ENCODE data around the gene HNRNPA3.

The HNRNPA3 gene

GRCh38 chr2:177257471-177257870 is 44.9 kb downstream of the HNRNPA3 start:
- Histone ChIP-seq H3K9ac (no peak overlapping the region), H4K20me1 (ENCODE audit: insufficient read depth) (peaks cover 98% of the 10 kb centered on the region), H3K79me2 (ENCODE audit: insufficient read depth, low read depth) (peaks cover 100% of the 10 kb centered on the region), H3K27ac (no peak overlapping the region), H3K4me1 (ENCODE audit: low read depth, poor library complexity, severe bottlenecking) (peaks cover 92% of the 10 kb centered on the region), H3K4me2 (no peak overlapping the region), H3K27me3 (ENCODE audit: insufficient read depth, low read depth) (no peaks in the 10 kb centered on the region), H3K36me3 (ENCODE audit: insufficient read depth) (peaks cover 4% of the 10 kb centered on the region; the same call in 1 of the 2 replicates), H3K4me3 (IDR thresholded peaks at IDR 0.05; ENCODE audit: insufficient read depth, low read depth, low read length) (no peak overlapping the region), H2AFZ (ENCODE audit: low read depth) (no peak overlapping the region)
- no peak for TF ChIP-seq CTCF (conservative IDR thresholded peaks at IDR 0.05; ENCODE audit: low read depth, low read length)

GRCh38 chr2:177258059-177258458 is 45.5 kb downstream of the HNRNPA3 start:
- H3K4me2 ChIP-seq, result no peak overlapping the region
- no peak overlapping the region for H2AFZ ChIP-seq (ENCODE audit: low read depth)
- peaks cover 4% of the 10 kb centered on the region; the same call in 1 of the 2 replicates for H3K36me3 ChIP-seq (ENCODE audit: insufficient read depth)
- peaks cover 86% of the 10 kb centered on the region for H3K4me1 ChIP-seq (ENCODE audit: low read depth, poor library complexity, severe bottlenecking)
- H3K27ac ChIP-seq, result no peak overlapping the region
- peaks cover 98% of the 10 kb centered on the region for H4K20me1 ChIP-seq (ENCODE audit: insufficient read depth)
- no peak overlapping the region for H3K4me3 ChIP-seq (IDR thresholded peaks at IDR 0.05; ENCODE audit: insufficient read depth, low read depth, low read length)
- no peaks in the 10 kb centered on the region for H3K27me3 ChIP-seq (ENCODE audit: insufficient read depth, low read depth)
- H3K79me2 ChIP-seq (ENCODE audit: insufficient read depth, low read depth), result peaks cover 100% of the 10 kb centered on the region
- no peak for TF ChIP-seq CTCF (conservative IDR thresholded peaks at IDR 0.05; ENCODE audit: low read depth, low read length)
- H3K9ac ChIP-seq, result no peak overlapping the region

- no peak overlapping the region for H2AFZ ChIP-seq (ENCODE audit: low read depth)
- peak overlapping the region; percentile 79 for H3K4me2 ChIP-seq
- H3K79me2 ChIP-seq (ENCODE audit: insufficient read depth, low read depth), result peaks cover 91% of the 10 kb centered on the region
- H3K4me3 ChIP-seq (IDR thresholded peaks at IDR 0.05; ENCODE audit: insufficient read depth, low read depth, low read length), result no peak overlapping the region
- no peak for TF ChIP-seq CTCF (conservative IDR thresholded peaks at IDR 0.05; ENCODE audit: low read depth, low read length)
- no peaks in the 10 kb centered on the region for H3K27me3 ChIP-seq (ENCODE audit: insufficient read depth, low read depth)
- H3K27ac ChIP-seq, result peak overlapping the region; percentile 12; the same call in 1 of the 2 replicates
- H3K4me1 ChIP-seq (ENCODE audit: low read depth, poor library complexity, severe bottlenecking), result peaks cover 64% of the 10 kb centered on the region
- H3K36me3 ChIP-seq (ENCODE audit: insufficient read depth), result peaks cover 4% of the 10 kb centered on the region; the same call in 1 of the 2 replicates
- H3K9ac ChIP-seq, result no peak overlapping the region
- peaks cover 77% of the 10 kb centered on the region for H4K20me1 ChIP-seq (ENCODE audit: insufficient read depth)
Observed at GRCh38 chr2:177260379-177260778, 47.8 kb downstream of the HNRNPA3 start.

- Histone ChIP-seq H4K20me1 (ENCODE audit: insufficient read depth) (peaks cover 67% of the 10 kb centered on the region), H3K36me3 (ENCODE audit: insufficient read depth) (peaks cover 4% of the 10 kb centered on the region; the same call in 1 of the 2 replicates), H3K79me2 (ENCODE audit: insufficient read depth, low read depth) (peaks cover 81% of the 10 kb centered on the region), H2AFZ (ENCODE audit: low read depth) (no peak overlapping the region), H3K4me1 (ENCODE audit: low read depth, poor library complexity, severe bottlenecking) (peaks cover 64% of the 10 kb centered on the region), H3K27ac (peak overlapping the region; percentile 96; the same call in 1 of the 2 replicates), H3K9ac (peak overlapping the region; percentile 98; the same call in 1 of the 2 replicates), H3K4me2 (peak overlapping the region; percentile 79), H3K4me3 (IDR thresholded peaks at IDR 0.05; ENCODE audit: insufficient read depth, low read depth, low read length) (no peak overlapping the region), H3K27me3 (ENCODE audit: insufficient read depth, low read depth) (no peaks in the 10 kb centered on the region)
- TF ChIP-seq CTCF (conservative IDR thresholded peaks at IDR 0.05; ENCODE audit: low read depth, low read length), result no peak
Observed at GRCh38 chr2:177261116-177262060, 48.8 kb downstream of the HNRNPA3 start.
